H9 (cell line): ENCODE data around the gene RETSAT. TPM values are rescaled to one million over a fixed set of nuclear protein-coding genes. Genes with fewer than 3 reads are reported as not detected.

Experiments
- DNase-seq: peaks from one replicate; pipeline ENCODE4 v3.0.0-alpha.2; 2017
- H2AFZ ChIP-seq: one replicate; pipeline ENCODE4 v1.6.1; 2013; ENCODE audit warnings: mild to moderate bottlenecking, low read length, control low read depth, moderate library complexity
- H2AK5ac ChIP-seq: 2 replicates; pipeline ENCODE4 v1.6.1; 2013; ENCODE audit warnings: low read length, control low read depth, mixed read lengths; ENCODE audit not compliant: insufficient read length
- H2BK120ac ChIP-seq: one replicate; pipeline ENCODE4 v1.6.1; 2013; ENCODE audit warnings: low read depth, mild to moderate bottlenecking, low read length, control low read depth, inconsistent platforms; ENCODE audit not compliant: poor library complexity, severe bottlenecking
- H2BK12ac ChIP-seq: 2 replicates; pipeline ENCODE4 v1.6.1; 2013; ENCODE audit warnings: low read length, control low read depth, mixed read lengths, low read depth; ENCODE audit not compliant: insufficient read length
- H2BK15ac ChIP-seq: 2 replicates; pipeline ENCODE4 v1.6.1; 2013; ENCODE audit warnings: low read depth, low read length, control low read depth
- H2BK20ac ChIP-seq: one replicate; pipeline ENCODE4 v1.6.1; 2013; ENCODE audit warnings: low read depth, mild to moderate bottlenecking, low read length, control low read depth, inconsistent platforms; ENCODE audit not compliant: poor library complexity, severe bottlenecking
- H2BK5ac ChIP-seq: 2 replicates; pipeline ENCODE4 v1.6.1; 2013; ENCODE audit warnings: low read length, control low read depth, mixed read lengths; ENCODE audit not compliant: insufficient read length
- H3K14ac ChIP-seq: 2 replicates; pipeline ENCODE4 v1.6.1; 2013; ENCODE audit warnings: low read length, control low read depth; ENCODE audit not compliant: insufficient read depth
- H3K18ac ChIP-seq: 2 replicates; pipeline ENCODE4 v1.6.1; 2013; ENCODE audit warnings: low read depth, mild to moderate bottlenecking, mixed read lengths, low read length, control low read depth; ENCODE audit not compliant: insufficient read length
- H3K23ac ChIP-seq: 2 replicates; pipeline ENCODE4 v1.6.1; 2013; ENCODE audit warnings: low read length, control low read depth, mixed read lengths, low read depth; ENCODE audit not compliant: insufficient read length
- H3K23me2 ChIP-seq: 2 replicates; pipeline ENCODE4 v1.6.1; 2013; ENCODE audit warnings: low read depth, mild to moderate bottlenecking, mixed read lengths, low read length, control low read depth; ENCODE audit not compliant: insufficient read length, poor library complexity, severe bottlenecking
- H3K27ac ChIP-seq: 2 replicates; pipeline ENCODE4 v1.5.1; 2013; ENCODE audit warnings: low read length, control low read depth, mixed read lengths, low read depth; ENCODE audit not compliant: insufficient read length
- H3K27me3 ChIP-seq: 2 replicates; pipeline ENCODE4 v1.6.1; 2013; ENCODE audit warnings: low read length, control low read depth, inconsistent platforms; ENCODE audit not compliant: insufficient read depth
- H3K4ac ChIP-seq: 2 replicates; pipeline ENCODE4 v1.6.1; 2013; ENCODE audit warnings: low read depth, mild to moderate bottlenecking, control low read depth, inconsistent platforms, low read length, moderate library complexity
- H3K4me1 ChIP-seq: 2 replicates; pipeline ENCODE4 v1.6.1; 2013; ENCODE audit warnings: low read length, control low read depth, inconsistent platforms; ENCODE audit not compliant: insufficient read depth
- H3K4me2 ChIP-seq: 2 replicates; pipeline ENCODE4 v1.6.1; 2013; ENCODE audit warnings: low read length, control low read depth, mixed read lengths; ENCODE audit not compliant: insufficient read length, insufficient read depth
- H3K56ac ChIP-seq: 2 replicates; pipeline ENCODE4 v1.6.1; 2013; ENCODE audit warnings: low read depth, mild to moderate bottlenecking, mixed read lengths, low read length, control low read depth; ENCODE audit not compliant: insufficient read length
- H3K79me1 ChIP-seq: 2 replicates; pipeline ENCODE4 v1.6.1; 2013; ENCODE audit warnings: low read depth, mild to moderate bottlenecking, moderate library complexity, low read length, control low read depth, inconsistent platforms; ENCODE audit not compliant: insufficient read depth, poor library complexity, severe bottlenecking
- H3K79me2 ChIP-seq: 2 replicates; pipeline ENCODE4 v1.6.1; 2013; ENCODE audit warnings: low read length, control low read depth, inconsistent platforms; ENCODE audit not compliant: insufficient read depth
- H3K9ac ChIP-seq: 2 replicates; pipeline ENCODE4 v1.6.1; 2013; ENCODE audit warnings: low read length, control low read depth, mixed read lengths; ENCODE audit not compliant: insufficient read length; ENCODE audit errors: extremely low read depth
- H3K9me3 ChIP-seq: one replicate; pipeline ENCODE4 v1.6.1; 2013; ENCODE audit warnings: low read depth, low read length, inconsistent platforms; ENCODE audit not compliant: control insufficient read depth
- H3T11ph ChIP-seq: one replicate; pipeline ENCODE4 v1.6.1; 2013; ENCODE audit warnings: mild to moderate bottlenecking, low read length, control low read depth, inconsistent platforms
- H4K20me1 ChIP-seq: one replicate; pipeline ENCODE4 v1.6.1; 2013; ENCODE audit not compliant: control insufficient read depth, insufficient read length, insufficient read depth
- H4K5ac ChIP-seq: 2 replicates; pipeline ENCODE4 v1.6.1; 2013; ENCODE audit warnings: low read depth, mild to moderate bottlenecking, mixed read lengths, low read length, control low read depth; ENCODE audit not compliant: insufficient read length
- H4K8ac ChIP-seq: replicated peaks from 2 replicates; pipeline ENCODE4 v1.6.1; 2013; ENCODE audit warnings: low read length, control low read depth, mixed read lengths, low read depth; ENCODE audit not compliant: insufficient read length
- H4K91ac ChIP-seq: 2 replicates; pipeline ENCODE4 v1.6.1; 2013; ENCODE audit warnings: low read depth, mild to moderate bottlenecking, moderate library complexity, mixed read lengths, low read length, control low read depth; ENCODE audit not compliant: insufficient read length
- H3K27ac Mint-ChIP-seq, 3 experiments: 2 replicates in 2 of 3; 3 replicates in 1 of 3; pipeline ENCODE4 v1.8.0; 2020 to 2021; ENCODE audit warnings: mixed read lengths in 3 of 3, mild to moderate bottlenecking in 1 of 3, moderate library complexity in 1 of 3
- H3K27me3 Mint-ChIP-seq: 2 replicates; pipeline ENCODE4 v1.8.0; 2021; ENCODE audit warnings: low read depth, mild to moderate bottlenecking, moderate library complexity, mixed read lengths
- H3K36me3 Mint-ChIP-seq, 3 experiments: 2 replicates in 2 of 3; 3 replicates in 1 of 3; pipeline ENCODE4 v1.8.0; 2020 to 2021; ENCODE audit warnings: low read depth in 3 of 3, mixed read lengths in 3 of 3; ENCODE audit not compliant: insufficient read depth in 1 of 3
- H3K4me1 Mint-ChIP-seq, 2 experiments: 2 replicates each; pipeline ENCODE4 v1.8.0; 2020; ENCODE audit warnings: mixed read lengths in 2 of 2
- H3K4me3 Mint-ChIP-seq, 2 experiments: 2 replicates in 1 of 2; 3 replicates in 1 of 2; pipeline ENCODE4 v1.8.0; 2020 to 2021; ENCODE audit warnings: mild to moderate bottlenecking in 2 of 2, mixed read lengths in 2 of 2, moderate library complexity in 1 of 2
- H3K9me3 Mint-ChIP-seq, 2 experiments: 2 replicates in 1 of 2; 3 replicates in 1 of 2; pipeline ENCODE4 v1.8.0; 2020; ENCODE audit warnings: mild to moderate bottlenecking in 2 of 2, mixed read lengths in 2 of 2, moderate library complexity in 1 of 2
- CTCF ChIP-seq: fragments of 200-600 bp; sonication (generic); conservative IDR thresholded peaks from 3 replicates; pipeline ENCODE4 v1.8.0; 2021; ENCODE audit warnings: antibody characterized with exemption, mild to moderate bottlenecking
- WGBS: extraction: QIAGEN DNeasy Blood & Tissue Kit; methylation state at CpG from one replicate; pipeline ENCODE4 v1.1.7; 2013; ENCODE audit warnings: missing lambda C conversion rate, low lambda C conversion rate, mixed read lengths; ENCODE audit not compliant: insufficient read length; ENCODE audit errors: extremely low coverage; 5-methylcytosine and 5-hydroxymethylcytosine counted together
- total RNA-seq: library from RNA; stranded (reverse); gene quantifications from 2 replicates; pipeline ENCODE4 v1.2.1, GENCODE V29; 2021

Gene RETSAT
- total RNA-seq, 1 experiment from 2014 or later, result 16.7 TPM

- no peak overlapping the region for H3K14ac ChIP-seq
- DNase-seq, result no peak
- H2BK120ac ChIP-seq, result no peak overlapping the region
- no peak overlapping the region for H2BK15ac ChIP-seq
- peak overlapping the region; percentile 91 to 99 for H3K4me3 Mint-ChIP-seq
- no peak overlapping the region for H3K27ac ChIP-seq
- H3K4me2 ChIP-seq, result peak overlapping the region; percentile 89
- no peaks in the 10 kb centered on the region for H3K79me1 ChIP-seq
- no peak for TF ChIP-seq CTCF
- H3K27me3 Mint-ChIP-seq, result no peaks in the 10 kb centered on the region
- no peaks in the 10 kb centered on the region for H3K9me3 Mint-ChIP-seq
- H3K4me1 Mint-ChIP-seq, result peaks cover 5 to 12% of the 10 kb centered on the region in 2 experiments; a peak in 3 of 4 replicates
- H3K79me2 ChIP-seq, result no peaks in the 10 kb centered on the region
- H4K91ac ChIP-seq, result no peak overlapping the region
- no peak overlapping the region for H3T11ph ChIP-seq
- peak overlapping the region; percentile 71 for H3K9ac ChIP-seq
- no peak overlapping the region for H2BK20ac ChIP-seq
- H3K36me3 Mint-ChIP-seq, result peaks cover 9 to 25% (median 10%) of the 10 kb centered on the region in 3 experiments; a peak in 6 of 7 replicates
- H3K27me3 ChIP-seq, result no peaks in the 10 kb centered on the region
- no peak overlapping the region for H2AK5ac ChIP-seq
- H3K18ac ChIP-seq, result no peak overlapping the region
- no peaks in the 10 kb centered on the region for H4K20me1 ChIP-seq
- no peak overlapping the region for H2BK12ac ChIP-seq
- H3K23me2 ChIP-seq, result peaks cover 12% of the 10 kb centered on the region
- H3K9me3 ChIP-seq, result no peaks in the 10 kb centered on the region
- no CpG with 5 or more reads among the region's 10 CpGs for WGBS
- no peak overlapping the region for H4K5ac ChIP-seq
- H2BK5ac ChIP-seq, result no peak overlapping the region
- H3K4me1 ChIP-seq, result no peaks in the 10 kb centered on the region
- H3K23ac ChIP-seq, result no peak overlapping the region
- no peak overlapping the region for H3K56ac ChIP-seq
- H4K8ac ChIP-seq, result no peak overlapping the region
- peak overlapping the region in 2 of 3 experiments; percentile 95; a peak in 6 of 7 replicates for H3K27ac Mint-ChIP-seq
- H3K4ac ChIP-seq, result no peak overlapping the region
- H2AFZ ChIP-seq, result peak overlapping the region; percentile 56
Measured at GRCh38 chr2:85355073-85355410, 714 bp upstream of the RETSAT start.
